GM12891 (cell line): ENCODE measurements around the gene NLRP1.

Experiments
- PAX5 ChIP-seq: IDR thresholded peaks from 2 replicates; pipeline ENCODE4 v1.6.1; 2011; ENCODE audit warnings: low read length, moderate library complexity, mild to moderate bottlenecking; ENCODE audit not compliant: insufficient read depth, severe bottlenecking
- POLR2A ChIP-seq: IDR thresholded peaks from 2 replicates; pipeline ENCODE4 v1.6.1; 2011; ENCODE audit warnings: low read depth, low read length, control low read depth
- POLR2AphosphoS5 ChIP-seq: IDR thresholded peaks from 2 replicates; pipeline ENCODE4 v1.6.1; 2011; ENCODE audit warnings: low read depth, low read length, control low read depth
- SPI1 ChIP-seq: IDR thresholded peaks from 2 replicates; pipeline ENCODE4 v1.6.1; 2011; ENCODE audit warnings: low read depth, low read length, control low read depth
- TAF1 ChIP-seq: IDR thresholded peaks from 2 replicates; pipeline ENCODE4 v1.6.1; 2011; ENCODE audit warnings: low read depth, low read length, control low read depth

DNA sequence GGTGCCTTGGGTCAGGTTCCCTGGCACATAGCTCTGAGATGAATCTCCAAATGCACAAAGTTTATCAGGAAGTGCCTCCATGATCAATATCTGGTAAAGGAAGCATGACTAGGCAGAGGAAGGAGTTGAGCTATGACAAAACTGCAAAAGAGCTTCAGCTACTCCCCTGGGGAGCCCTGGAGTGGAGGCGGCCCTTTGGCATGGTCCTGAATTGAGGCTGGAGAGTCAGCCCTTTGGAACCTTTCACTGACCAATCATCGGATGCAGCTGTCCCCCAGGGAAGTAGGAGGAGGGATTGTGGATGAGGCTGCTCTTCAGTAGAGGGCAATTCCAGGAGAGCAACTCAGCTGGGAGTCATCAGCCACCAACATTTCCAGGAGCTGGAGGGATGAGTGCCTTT, 46.1 kb upstream of the NLRP1 start:
- no peak for TF ChIP-seq POLR2A
- no peak for TF ChIP-seq POLR2AphosphoS5
- no peak for TF ChIP-seq PAX5
- no peak for TF ChIP-seq TAF1
- TF ChIP-seq SPI1: no peak
